Endometrial microvascular endothelial cells (primary cell): ENCODE measurements around the gene DCTPP1. TPM values are rescaled to one million over a fixed set of nuclear protein-coding genes. Genes with fewer than 3 reads are reported as not detected.
"Not testable (repeated sequence)": the region's sequence is repeated elsewhere in the genome, so short reads cannot be mapped to it uniquely, and the experiment has no call there.

Experiments used
- in situ Hi-C: cut with HindIII; loops from 2 replicates; pipeline ENCODE4 v1.10.0; 2017; ENCODE audit warnings: low sequenced_read_pairs, low pct_unique_long_range_greater_than_20kb; ENCODE audit errors: inconsistent ontology term
- total RNA-seq: library from RNA; depleted of rRNA; stranded (reverse); fragments of >200 nt; gene quantifications from one replicate; pipeline ENCODE4 v1.2.3, GENCODE V29; 2015; ENCODE audit errors: inconsistent ontology term

DCTPP1 gene
- total RNA-seq, 1 donor from 2014 or later = 66.6 TPM

DNA sequence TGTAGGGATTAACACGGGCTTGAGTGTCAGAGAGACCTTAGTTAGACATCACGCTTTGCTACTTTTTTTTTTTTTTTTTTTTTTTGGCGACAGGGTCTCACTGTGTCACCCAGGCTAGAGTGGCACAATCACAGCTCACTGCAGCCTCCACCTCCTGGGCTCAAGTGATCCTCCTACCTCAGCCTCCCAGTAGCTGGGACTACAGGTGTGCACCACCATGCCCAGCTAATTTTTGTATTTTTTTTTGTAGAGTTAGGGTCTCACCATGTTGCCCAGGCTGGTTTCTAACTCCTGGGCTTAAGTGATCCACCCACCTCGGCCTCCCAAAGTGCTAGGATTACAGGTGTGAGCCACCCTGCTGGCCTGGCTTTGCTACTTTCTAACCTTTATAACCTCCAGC lies 33.2 kb downstream of the DCTPP1 start:
- in situ Hi-C loops = not testable (repeated sequence)

DNA sequence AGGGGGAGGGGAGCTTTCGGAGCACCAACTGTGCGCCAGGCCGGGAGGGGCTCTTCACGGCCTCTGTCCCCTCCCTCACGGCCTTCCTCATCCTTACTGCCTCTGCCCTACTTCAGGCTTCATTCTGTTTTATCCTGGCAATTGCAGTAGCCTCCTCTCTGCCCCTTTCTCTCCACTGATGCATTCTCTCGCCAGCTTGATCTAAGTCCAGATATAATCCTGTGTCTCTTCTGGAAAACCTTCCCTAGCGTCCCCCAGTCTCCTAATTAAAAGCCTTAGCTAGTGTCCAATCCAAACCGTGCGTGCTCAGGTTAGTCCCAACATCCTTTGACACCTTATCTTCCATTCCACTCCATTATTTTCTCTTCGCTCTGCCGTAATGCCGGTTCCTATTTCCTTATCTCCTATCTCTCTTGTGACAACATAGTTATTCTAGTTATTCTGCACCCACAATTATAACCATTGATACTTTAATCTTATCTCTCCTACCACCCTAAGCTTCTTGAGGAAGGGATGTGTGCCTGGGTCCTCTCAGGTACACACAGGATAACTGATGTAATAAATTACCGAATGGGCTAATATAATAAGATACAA lies 33.7 kb downstream of the DCTPP1 start:
- in situ Hi-C loops = no loop called here

DNA sequence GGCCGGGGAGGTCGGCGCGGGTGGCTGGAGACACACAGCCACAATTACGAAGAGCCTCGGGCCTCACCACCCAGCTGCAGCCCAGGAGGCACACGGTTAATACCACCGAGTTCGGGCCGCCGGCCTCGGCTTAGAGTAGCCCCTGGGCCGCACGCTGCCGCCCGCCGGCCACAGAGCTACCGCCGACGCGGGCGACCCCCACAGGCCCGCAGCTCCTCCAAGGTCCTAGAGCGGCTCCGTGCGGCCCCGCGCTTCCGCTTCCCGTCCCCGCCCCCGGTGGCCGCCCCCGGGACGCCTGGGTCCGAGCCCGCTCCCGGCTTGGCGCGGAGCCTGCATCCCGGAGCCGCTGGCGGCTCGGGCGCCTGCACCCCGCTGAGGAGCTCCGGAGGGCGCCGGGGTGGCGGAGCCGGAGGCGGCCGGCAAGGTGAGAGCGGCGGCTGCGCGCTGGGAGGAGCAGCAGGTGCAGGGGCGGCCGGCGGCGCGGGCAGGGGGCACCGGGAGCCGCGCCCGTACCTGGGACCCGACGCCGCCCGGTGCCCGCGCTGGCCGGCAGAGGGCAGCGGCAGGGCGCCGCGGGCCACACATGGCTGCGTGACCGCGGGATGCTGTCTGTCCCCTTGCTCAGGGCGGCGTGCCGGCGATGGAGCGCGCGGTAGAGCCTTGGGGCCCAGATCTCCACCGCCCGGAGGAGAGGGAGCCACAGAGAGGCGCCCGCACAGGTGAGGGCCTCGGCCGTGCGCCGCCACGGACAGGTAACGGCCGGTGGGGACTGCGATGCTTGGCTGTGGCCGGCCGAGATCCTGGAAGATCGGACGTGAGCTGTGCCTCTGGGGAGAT lies 34.5 kb downstream of the DCTPP1 start, which contains the start of gene ZNF48:
ZNF48 (plus strand) TSS at position 266 of the 837 bp plus-strand sequence; CDS start at position 641, 375 bp downstream.
- in situ Hi-C loops = no loop called here

DNA sequence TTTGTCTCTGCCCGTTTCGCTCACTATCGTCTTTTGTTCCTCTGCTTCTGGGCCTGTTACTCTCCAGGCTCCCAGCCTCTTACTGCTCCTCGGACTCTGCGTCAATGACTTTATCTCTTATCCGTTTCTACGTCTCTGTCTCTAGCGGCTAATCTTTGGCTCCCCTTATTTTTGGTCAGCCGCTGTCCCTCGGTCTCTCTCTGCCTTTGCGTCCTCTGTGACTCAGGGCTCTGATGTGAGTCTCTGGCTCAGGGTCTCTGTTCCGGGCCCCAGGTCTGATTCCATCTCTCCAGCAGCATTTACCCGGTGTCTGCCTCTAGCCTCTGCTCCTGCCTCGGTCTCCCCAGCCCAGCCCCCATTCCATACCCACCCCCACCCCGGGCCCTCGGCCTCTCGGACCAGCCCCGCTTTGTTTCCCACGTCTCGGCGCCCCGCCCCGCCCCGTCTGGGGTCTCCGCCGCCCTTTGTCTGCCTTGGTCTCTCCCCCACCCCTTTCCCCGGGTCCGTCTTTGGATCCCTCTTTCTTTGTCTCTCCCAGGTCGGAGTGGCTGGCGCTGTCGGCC lies 35.2 kb downstream of the DCTPP1 start:
- in situ Hi-C loops = no loop called here

DNA sequence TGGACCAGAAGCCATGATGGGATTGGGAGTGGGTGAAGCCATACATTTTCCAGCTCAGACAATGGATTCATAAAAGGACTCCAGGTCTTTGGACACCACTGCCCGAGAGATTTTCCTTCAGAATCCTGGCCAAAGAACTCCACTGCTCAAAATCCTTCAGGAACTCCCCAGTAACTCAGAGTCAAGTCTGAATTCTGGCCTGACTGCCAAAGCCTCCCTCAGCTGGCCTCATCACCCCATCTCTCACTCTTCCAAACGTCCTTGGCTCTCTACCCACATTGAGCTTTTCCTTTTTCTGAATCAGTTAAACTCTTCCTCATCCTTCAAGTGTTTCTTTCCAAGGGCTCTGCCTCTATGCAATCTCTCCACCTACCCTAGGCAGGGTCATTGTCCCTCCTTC lies 46.3 kb downstream of the DCTPP1 start:
- in situ Hi-C loops = no loop called here

DNA sequence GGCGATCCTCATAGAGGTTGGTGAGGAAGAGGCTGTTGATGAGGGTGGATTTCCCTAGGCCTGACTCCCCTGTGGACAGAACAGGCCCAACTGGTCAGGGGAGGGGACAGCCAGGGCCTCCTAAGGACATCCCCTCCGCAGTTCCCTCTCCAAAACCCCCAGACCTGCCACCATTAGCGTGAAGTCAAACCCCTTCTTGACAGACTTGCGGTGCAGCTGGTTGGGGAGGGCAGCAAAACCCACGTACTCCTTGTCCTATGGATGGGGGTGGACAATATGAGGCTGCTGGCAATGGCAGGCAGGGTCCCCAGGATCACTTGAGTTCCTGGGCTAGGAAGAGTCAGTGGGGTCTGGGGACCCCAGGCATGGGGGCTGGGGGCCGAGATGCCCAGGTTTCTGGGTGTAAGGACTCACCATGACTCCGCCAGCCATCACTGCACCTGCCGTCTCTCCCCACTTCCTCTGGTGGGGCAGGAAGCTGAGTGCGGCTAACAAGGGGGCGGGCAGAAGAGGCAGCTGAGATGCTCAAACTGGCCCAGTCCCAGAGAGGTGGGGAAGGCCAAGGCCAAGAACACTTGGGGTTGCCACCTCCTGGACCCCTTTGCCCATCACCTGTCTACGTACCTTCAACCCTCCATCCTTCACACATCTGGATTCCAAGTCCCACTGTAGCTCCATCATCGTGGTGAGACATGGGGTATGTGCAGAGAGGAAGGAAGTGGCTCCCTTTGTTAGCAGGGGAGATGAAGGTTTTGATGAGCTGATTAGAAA lies 47.5 kb downstream of the DCTPP1 start, which contains the start of gene SEPTIN1:
SEPTIN1 (minus strand) TSS at position 451 of the 771 bp plus-strand sequence; CDS start at position 432, 19 bp downstream.
- in situ Hi-C loops = no loop called here

DNA sequence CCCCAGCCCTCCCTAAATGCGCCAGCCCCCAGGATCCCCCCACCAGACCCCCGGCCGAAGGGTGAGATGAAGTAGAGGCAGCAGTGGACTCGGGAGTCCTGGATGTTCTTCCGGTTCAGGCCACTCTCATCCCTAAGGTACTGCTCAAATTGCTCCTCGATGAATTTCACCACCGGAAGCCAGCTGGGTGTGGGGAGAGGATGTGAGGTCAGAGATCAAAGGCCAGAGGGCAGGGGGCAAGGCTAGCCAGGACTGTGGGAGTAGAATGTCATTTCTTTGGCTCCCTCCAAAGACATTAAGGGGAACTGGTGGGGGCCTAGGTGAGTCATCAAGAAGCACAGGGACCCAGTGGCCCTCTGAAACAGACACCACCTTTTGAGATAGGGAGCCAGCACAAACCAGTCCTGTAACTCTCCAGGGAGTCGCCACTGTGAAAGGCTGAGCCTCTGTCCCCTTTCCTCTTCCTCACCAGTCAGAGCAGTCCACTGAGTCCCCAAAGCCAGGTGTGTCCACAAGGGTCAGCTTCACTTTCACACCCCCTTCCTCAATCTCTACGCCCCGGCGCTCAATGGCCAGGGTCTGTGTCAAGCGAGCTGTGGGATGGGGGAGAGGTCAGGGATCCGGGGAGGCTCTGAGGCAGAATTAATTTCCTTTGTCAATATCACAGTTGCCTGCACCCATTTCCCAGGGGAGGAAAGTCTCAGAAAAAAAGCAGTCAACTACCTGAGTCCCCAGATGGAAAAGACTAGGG lies 48.4 kb downstream of the DCTPP1 start:
- in situ Hi-C loops = no loop called here

DNA sequence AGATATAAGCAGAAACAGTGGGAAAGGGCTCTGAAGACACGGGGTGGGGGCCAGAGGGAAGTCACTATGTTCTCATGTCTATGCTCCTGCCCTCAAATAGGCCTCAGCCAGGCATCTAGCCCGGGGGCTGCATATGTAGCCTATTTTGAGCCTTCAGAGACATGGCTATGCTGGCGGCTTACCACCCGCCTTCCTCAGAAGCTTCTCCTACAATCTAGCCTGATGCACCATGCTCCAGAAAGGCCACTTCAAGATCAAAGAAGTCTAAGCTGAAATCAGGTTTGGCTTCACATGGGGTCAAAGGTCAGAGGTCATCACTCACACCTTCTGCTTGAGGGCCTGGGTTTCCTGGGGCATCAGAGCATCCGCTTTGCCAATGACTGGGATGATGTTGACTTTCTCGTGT lies 49.0 kb downstream of the DCTPP1 start:
- in situ Hi-C loops = no loop called here

DNA sequence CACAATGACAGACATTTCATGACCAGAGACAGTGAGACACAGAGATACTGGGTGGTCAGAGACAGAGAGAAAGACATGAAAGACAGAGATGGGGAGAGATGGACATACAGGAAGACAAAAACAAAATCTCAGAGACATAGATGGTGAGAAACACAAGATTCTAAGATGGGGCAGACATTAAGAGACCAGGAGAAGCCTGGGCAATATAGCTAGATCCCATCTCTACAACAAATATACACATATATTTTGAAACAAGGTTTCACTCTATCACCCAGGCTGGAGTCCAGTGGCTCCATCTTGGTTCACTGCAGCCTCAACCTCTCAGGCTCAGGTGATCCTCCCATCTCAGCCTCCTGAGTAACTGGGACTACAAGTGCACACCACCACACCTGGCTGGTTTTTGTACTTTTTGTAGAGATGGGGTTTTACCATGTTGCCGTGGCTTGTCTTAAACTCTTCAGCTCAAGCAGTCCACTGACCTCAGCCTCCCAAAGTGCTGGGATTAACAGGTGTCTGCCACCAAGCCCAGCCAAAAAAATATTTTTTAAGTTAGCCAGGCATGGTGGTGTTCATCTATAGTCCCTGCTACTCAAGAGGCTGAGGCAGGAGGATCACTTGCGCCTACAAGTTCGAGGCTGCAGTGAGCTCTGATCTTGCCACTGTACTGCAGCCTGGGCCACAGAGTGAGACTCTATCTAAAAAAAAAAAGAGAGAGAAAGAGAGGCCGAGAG lies 49.6 kb downstream of the DCTPP1 start:
- in situ Hi-C loops = no loop called here

DNA sequence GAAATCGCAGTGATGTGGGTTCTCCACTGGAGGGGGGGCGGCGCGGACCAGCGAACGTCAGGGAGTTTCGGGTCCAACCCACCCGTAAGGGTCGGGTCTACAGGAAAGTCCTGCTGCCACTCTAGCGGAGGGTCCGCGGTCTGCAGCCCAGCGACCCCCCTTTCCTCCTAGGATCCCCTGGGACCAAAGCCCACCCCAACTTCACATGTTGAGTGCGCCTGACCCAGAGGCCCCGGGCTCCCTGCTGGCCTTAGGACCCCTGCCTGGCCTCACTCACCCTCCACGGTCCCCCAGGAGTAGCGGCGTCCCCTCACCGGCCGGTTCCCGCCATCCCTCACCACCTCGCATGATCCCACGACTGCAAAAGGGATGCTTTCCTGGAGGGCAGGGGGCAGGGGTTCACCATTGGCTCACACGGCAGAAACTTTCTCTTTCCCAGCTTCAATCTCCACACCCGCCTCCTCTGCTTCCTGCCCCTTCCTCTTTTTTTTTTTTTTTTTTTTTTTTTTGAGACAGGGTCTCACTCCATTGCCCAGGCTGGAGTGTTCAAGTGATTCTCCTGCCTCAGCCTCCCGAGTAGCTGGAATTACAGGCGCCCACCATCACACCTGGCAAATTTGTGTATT lies 50.6 kb downstream of the DCTPP1 start:
- in situ Hi-C loops = no loop called here

DNA sequence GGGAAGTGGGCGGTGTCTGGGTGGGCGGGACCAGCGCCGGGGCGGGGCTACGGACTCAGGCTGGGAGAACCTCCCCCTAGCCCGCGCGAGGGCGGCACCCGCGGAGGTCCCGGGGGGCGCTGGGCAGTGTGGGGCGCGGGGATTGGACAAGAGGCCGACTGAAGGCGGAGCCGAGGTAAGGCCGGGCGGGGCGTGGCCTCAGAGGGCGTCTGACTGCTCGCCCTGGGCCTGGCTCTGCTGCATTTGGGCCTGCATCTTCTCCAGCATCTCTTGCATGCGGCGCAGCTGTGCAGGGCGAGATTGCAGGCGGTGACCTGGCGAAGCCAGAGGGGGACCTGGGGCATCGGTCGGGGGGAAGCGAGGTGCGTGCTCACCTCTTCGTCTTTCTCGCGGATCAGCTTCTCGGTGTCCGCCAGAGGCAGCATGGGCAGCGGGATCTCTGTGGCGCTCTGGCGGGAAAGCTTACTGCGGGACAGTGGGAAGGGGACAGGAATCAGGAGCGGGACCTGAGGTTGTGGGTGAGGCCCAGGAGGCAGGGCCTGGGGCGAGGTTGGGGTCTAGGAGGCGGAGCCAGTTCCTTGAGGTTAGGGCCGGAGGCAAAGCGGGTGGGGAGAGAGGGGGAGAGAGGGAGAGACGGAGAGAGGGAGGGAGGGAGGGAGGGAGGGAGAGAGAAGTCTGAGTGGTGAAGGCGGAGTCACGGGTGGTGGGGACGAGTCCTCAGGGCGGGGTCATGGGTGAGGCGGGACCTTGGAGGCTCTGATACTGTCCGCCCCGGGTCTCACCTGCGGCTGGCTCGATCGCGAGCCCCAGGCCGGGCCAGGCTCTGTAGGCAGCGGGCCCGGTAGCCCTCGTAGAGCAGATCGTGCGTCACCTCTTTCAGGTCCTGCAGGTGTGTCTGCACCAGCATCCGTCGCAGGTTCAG lies 51.3 kb downstream of the DCTPP1 start:
- in situ Hi-C loops = no loop called here

DNA sequence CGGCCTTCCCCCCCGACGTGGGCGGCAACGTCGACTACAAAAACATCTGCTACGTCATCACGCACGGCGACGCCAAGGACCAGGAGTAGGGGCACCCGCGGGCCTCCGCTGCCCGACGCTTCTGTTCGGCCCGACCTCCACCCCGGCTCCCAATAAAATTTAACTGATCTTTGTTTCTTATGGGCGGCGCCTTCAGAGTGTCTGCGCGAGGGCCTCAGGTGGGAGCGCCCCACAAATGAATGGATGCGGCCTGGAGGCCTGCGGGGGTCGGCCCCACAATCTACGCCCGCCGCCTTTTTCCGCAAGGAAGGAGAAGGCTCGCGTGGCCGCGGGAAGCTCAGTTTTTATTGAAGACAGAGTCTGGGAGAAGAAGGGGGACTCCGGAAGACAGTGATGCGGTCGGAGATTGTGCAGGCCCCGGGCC lies 52.0 kb downstream of the DCTPP1 start:
- in situ Hi-C loops = no loop called here

DNA sequence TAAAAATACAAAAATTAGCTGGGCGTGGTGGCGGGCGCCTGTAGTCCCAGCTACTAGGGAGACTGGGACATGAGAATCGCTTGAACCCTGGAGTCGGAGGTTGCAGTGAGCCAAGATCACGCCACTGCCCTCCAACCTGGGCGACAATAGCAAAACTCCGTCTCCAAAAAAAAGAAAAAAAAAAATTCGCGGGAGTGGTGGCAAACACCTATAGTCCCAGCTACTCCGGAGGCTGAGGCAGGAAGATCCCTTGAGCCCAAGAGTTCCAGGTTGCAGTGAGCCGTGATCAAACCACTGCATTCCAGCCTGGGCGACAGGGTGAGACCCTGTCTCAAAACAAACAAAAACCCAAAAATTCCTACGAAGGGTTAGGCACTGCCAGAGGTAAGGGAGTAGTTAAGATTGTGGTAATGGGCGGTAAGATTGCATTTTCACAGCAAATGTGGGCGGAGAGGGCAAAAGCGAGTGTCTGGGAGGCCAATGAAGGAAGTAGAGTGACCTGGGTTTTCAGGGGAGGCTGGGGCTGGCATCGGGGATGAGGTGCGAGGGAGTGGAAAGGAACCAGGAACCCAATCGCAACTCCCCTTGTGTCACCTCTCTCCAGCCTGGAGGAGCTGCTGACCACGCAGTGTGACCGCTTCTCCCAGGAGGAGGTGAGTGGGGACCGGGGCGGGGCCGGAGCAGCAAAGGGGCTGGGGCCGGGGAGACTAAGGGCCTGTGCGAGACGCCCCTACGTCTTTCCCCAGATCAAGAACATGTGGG lies 52.6 kb downstream of the DCTPP1 start:
- in situ Hi-C loops = no loop called here

DNA sequence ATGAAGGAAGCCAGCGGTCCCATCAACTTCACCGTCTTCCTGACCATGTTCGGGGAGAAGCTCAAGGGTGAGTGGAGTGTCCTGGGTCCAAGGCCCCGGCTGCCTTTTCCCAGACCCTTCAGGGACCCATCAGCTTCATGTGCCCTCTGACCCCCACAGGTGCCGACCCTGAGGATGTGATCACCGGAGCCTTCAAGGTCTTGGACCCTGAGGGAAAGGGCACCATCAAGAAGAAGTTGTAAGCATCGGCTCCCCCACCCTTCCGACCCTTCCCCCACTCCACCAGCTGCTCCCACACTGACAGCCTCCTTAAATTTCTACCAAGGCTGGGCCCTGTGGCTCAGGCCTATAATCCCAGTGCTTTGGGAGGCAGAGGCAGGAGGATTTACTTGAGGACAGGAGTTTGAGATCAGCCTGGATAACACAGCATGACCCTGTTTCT lies 53.3 kb downstream of the DCTPP1 start:
- in situ Hi-C loops = no loop called here

DNA sequence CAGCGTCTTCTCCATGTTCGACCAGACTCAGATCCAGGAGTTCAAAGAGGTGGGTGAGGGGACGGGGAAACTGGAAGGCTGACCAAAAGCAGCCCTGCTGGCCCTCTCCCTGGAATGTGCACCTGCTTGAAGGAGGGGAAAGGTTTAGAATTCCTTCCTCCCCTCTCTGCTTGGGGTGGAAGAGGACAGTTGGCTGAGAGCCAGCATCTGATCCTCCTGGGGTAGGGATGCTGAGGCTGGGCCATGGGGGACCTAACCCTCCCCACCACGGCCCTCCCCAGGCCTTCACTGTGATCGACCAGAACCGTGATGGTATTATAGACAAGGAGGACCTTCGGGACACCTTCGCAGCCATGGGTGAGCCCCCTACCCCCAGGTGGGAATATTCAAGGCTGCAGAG lies 54.0 kb downstream of the DCTPP1 start:
- in situ Hi-C loops = no loop called here

DNA sequence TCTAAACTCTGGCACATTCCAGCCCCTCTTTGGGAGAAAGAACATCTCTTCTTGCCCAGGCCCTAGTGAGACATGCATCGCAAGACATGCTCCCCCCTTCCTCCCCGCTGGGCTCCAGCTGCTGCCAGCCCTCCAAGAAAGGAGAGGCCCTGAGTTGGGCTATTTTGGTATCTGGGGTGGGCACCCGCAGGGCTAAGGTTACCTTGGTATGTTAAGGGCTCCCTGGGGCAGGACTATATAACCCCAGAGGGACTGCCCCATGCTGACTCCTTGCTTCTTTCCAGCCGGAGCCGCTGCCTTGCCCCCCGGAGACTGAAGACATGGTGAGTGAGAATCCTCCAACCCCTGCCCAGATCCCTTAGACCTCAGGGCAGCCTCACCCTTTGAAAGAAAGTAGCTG lies 55.3 kb downstream of the DCTPP1 start, which contains the start of gene MYL11:
MYL11 (plus strand) TSS at position 265 of the 400 bp plus-strand sequence; CDS start at position 321, 56 bp downstream.
- in situ Hi-C loops = no loop called here
